Psoas muscle (tissue), 8 donors: ENCODE results near the gene WBP1L. TPM values are rescaled to one million over a fixed set of nuclear protein-coding genes. Genes with fewer than 3 reads are reported as not detected.

Experiments
- ATAC-seq, 4 donors: fragments of 200-7000 bp; cut with Tn5 transposase; one replicate each; pipeline ENCODE4 v1.9.1; 2020; ENCODE audit warnings: moderate library complexity in 3 of 4, mild to moderate bottlenecking in 2 of 4
- DNase-seq, 2 donors: peaks; one replicate each; pipeline ENCODE4 v3.0.0-alpha.2; 2020
- H3K27ac ChIP-seq: fragments of 200-600 bp; one replicate; pipeline ENCODE4 v1.8.0; 2022
- H3K27me3 ChIP-seq, 3 donors: fragments of 200-600 bp in 1 of 3; one replicate each; pipeline versions ENCODE4 v1.6.1 to v1.8.0; 2013 to 2022; ENCODE audit warnings: low read length in 2 of 3, mild to moderate bottlenecking in 2 of 3, moderate library complexity in 1 of 3; ENCODE audit not compliant: insufficient read depth in 3 of 3
- H3K36me3 ChIP-seq, 2 donors: fragments of 200-600 bp in 1 of 2; one replicate each; pipeline versions ENCODE4 v1.6.1 to v1.8.0; 2013 to 2022; ENCODE audit warnings: low read depth in 1 of 2, mild to moderate bottlenecking in 1 of 2, moderate library complexity in 1 of 2; ENCODE audit not compliant: insufficient read depth in 1 of 2
- H3K4me1 ChIP-seq: fragments of 200-600 bp; one replicate; pipeline ENCODE4 v1.8.0; 2022
- H3K4me3 ChIP-seq: fragments of 200-600 bp; one replicate; pipeline ENCODE4 v1.8.0; 2022; ENCODE audit warnings: mild to moderate bottlenecking
- H3K9me3 ChIP-seq: fragments of 200-600 bp; one replicate; pipeline ENCODE4 v1.8.0; 2022
- CTCF ChIP-seq: fragments of 200-600 bp; IDR thresholded peaks from one replicate; pipeline ENCODE4 v1.8.0; 2022; ENCODE audit warnings: antibody characterized with exemption
- WGBS, 3 donors: extraction: QIAGEN DNeasy Blood & Tissue Kit; methylation state at CpG; one replicate each; pipeline versions ENCODE4 v1.1.6 to v1.1.7; 2013; 5-methylcytosine and 5-hydroxymethylcytosine counted together
- intact Hi-C, 2 donors: fragments of 100-400 bp; cut with DNase I; formaldehyde crosslinking; loops; one replicate each; pipeline versions ENCODE4 v1.11.0 to v1.14.2; 2022
- polyA plus RNA-seq, 3 donors: library from polyadenylated mRNA; stranded (reverse); fragments of 200-250 nt; gene quantifications; one replicate each; pipeline ENCODE4 v1.2.3, GENCODE V29; 2013
- total RNA-seq, 4 donors: library from RNA; stranded (reverse); fragmentation: NEBNext Ultra II Directional in 2 of 4; extraction: Animal tissue kit (Norgen Biotek cat#: 25700) in 2 of 4; gene quantifications; one replicate each; pipeline versions ENCODE4 v1.2.1 to v1.2.4, GENCODE V29; 2021 to 2023
- donor health status: healthy with polysubstance abuse.
- donor health status: DM: no; HTN: no; CAD: no; lungs with moderate emphysema.
- donor health status: Bipolar disorder and iron deficiency.
- donor health status: healthy.
- donor health status: DM: yes; HTN: yes; CAD: no.
- donor health status: DM: no; HTN: no; CAD: no.
- donor health status: DM: no; HTN: no; CAD: no.
- donor health status: DM: yes; HTN: yes; CAD: no.

The WBP1L gene
- total and polyA plus RNA-seq, 7 donors, result 26.4 to 77.2 (median 54.1) TPM

GRCh38 chr10:102764470-102765161 lies 20.9 kb downstream of the WBP1L start:
- Histone ChIP-seq H3K27me3 (no peaks in the 10 kb centered on the region), H3K27ac (no peak overlapping the region), H3K4me3 (no peak overlapping the region), H3K36me3 (peaks cover 0 to 11% of the 10 kb centered on the region in 2 donors), H3K4me1 (peaks cover 19% of the 10 kb centered on the region), H3K9me3 (no peaks in the 10 kb centered on the region)
- intact Hi-C loops, result loop anchor here (5.0 kb wide), 2 partner anchors 43 to 48 kb away; no protein-coding TSS in a partner anchor
- ATAC-seq, result peak in 2 of 4 donors; percentile 27 to 29
- 63 to 73% (median 66%) methylated on average over 6 of the region's 6 CpGs for WGBS, 3 donors
- DNase-seq, result no peak
- TF ChIP-seq CTCF, result no peak

GRCh38 chr10:102765336-102765735 lies 21.6 kb downstream of the WBP1L start:
- H3K27me3 ChIP-seq, result no peaks in the 10 kb centered on the region
- TF ChIP-seq CTCF, result no peak
- 65 to 79% (median 74%) methylated on average over 7 of the region's 7 CpGs for WGBS, 3 donors

GRCh38 chr10:102767428-102768160 lies 23.8 kb downstream of the WBP1L start:
- Histone ChIP-seq H3K27ac (no peak overlapping the region), H3K4me3 (no peak overlapping the region), H3K4me1 (peaks cover 40% of the 10 kb centered on the region), H3K9me3 (no peaks in the 10 kb centered on the region), H3K27me3 (no peaks in the 10 kb centered on the region), H3K36me3 (peaks cover 0 to 12% of the 10 kb centered on the region in 2 donors)
- 90 to 95% (median 92%) methylated on average over 9 of the region's 9 CpGs for WGBS, 3 donors
- intact Hi-C loops, result loop anchor here in 1 of 2 donors (5.0 kb wide), 1 partner anchor 45 kb away; no protein-coding TSS in a partner anchor
- TF ChIP-seq CTCF, result no peak
- DNase-seq, result no peak
- ATAC-seq, result no peak

More at GRCh38 chr10:102765336-102765735, 21.6 kb downstream of the WBP1L start:
- Histone ChIP-seq H3K4me3 (no peak overlapping the region), H3K36me3 (peaks cover 0 to 12% of the 10 kb centered on the region in 2 donors), H3K4me1 (peaks cover 21% of the 10 kb centered on the region), H3K9me3 (no peaks in the 10 kb centered on the region), H3K27ac (no peak overlapping the region)
- DNase-seq, result no peak
- ATAC-seq, result no peak
- intact Hi-C loops, result loop anchor here in 1 of 2 donors (5.0 kb wide), 1 partner anchor 47 kb away; no protein-coding TSS in a partner anchor

- Histone ChIP-seq H3K36me3 (peaks cover 0 to 5% of the 10 kb centered on the region in 2 donors), H3K27me3 (no peaks in the 10 kb centered on the region), H3K27ac (peak overlapping the region; percentile 98), H3K4me1 (peaks cover 50% of the 10 kb centered on the region), H3K9me3 (no peaks in the 10 kb centered on the region), H3K4me3 (no peak overlapping the region)
- 60 to 68% (median 67%) methylated on average over 7 of the region's 7 CpGs for WGBS, 3 donors
- intact Hi-C loops, result loop anchor here (5.0 to 10.0 kb wide), 2 partner anchors 43 to 125 kb away; partner anchors contain the start of gene TRIM8 (in 1 of the 2)
- TF ChIP-seq CTCF, result no peak
- DNase-seq (no peak), ATAC-seq (no peak)
Observed at GRCh38 chr10:102769375-102770107, 25.8 kb downstream of the WBP1L start.
